B cell (primary cell): ENCODE measurements around the gene PAWR. TPM values are rescaled to one million over a fixed set of nuclear protein-coding genes. Genes with fewer than 3 reads are reported as not detected.

Experiments used
- ATAC-seq: fragments of 200-7000 bp; cut with Tn5 transposase; one replicate; pipeline ENCODE4 v1.10.0; 2021; ENCODE audit warnings: low read depth, mild to moderate bottlenecking, moderate number of reproducible peaks, moderate library complexity
- CTCF ChIA-PET: fragments of 350-600 bp; sonication (Branson Sonifier 250); formaldehyde crosslinking; loops from one replicate; lab custom pipeline; 2021; ENCODE audit warnings: antibody characterized with exemption, inconsistent platforms; lab: Charles Lee
- POLR2A ChIA-PET: fragments of 350-600 bp; sonication (Branson Sonifier 250); formaldehyde crosslinking; loops from one replicate; lab custom pipeline; 2021; ENCODE audit warnings: antibody characterized with exemption; lab: Charles Lee
- DNase-seq: peaks from one replicate; pipeline ENCODE4 v3.0.0; 2013
- H2AFZ ChIP-seq: 2 replicates; pipeline ENCODE4 v1.6.1; 2012; ENCODE audit warnings: mild to moderate bottlenecking, low read depth, low read length; ENCODE audit not compliant: insufficient read depth, poor library complexity, severe bottlenecking
- H3K27ac ChIP-seq, 2 donors: 1 replicate in 1 of 2; 2 replicates in 1 of 2; pipeline ENCODE4 v1.5.1; 2012 to 2013; ENCODE audit warnings: low read length in 2 of 2, mild to moderate bottlenecking in 2 of 2, moderate library complexity in 1 of 2
- H3K27me3 ChIP-seq, 4 experiments: fragments of 200-600 bp in 1 of 4; sonication (generic) in 1 of 4; replicated peaks in 1 of 4; 1 replicate in 2 of 4; 2 replicates in 2 of 4; pipeline versions ENCODE4 v1.6.1 to v1.7.0; 2013 to 2016; ENCODE audit warnings: low read length in 3 of 4, mild to moderate bottlenecking in 2 of 4, mixed read lengths in 1 of 4, moderate library complexity in 1 of 4; ENCODE audit not compliant: insufficient read depth in 4 of 4, control insufficient read depth in 3 of 4; ENCODE audit errors: control extremely low read depth in 1 of 4
- H3K36me3 ChIP-seq, 2 experiments: replicated peaks in 1 of 2; 1 replicate in 1 of 2; 2 replicates in 1 of 2; pipeline versions ENCODE4 v1.6.1 to v1.7.1; 2013; ENCODE audit warnings: low read length in 1 of 2; ENCODE audit not compliant: insufficient read depth in 2 of 2, control insufficient read depth in 1 of 2; ENCODE audit errors: control extremely low read depth in 1 of 2, extremely low read depth in 1 of 2
- H3K4me1 ChIP-seq, 2 donors: fragments of 200-600 bp in 1 of 2; sonication (generic) in 1 of 2; 1 replicate in 1 of 2; 2 replicates in 1 of 2; pipeline versions ENCODE4 v1.5.1 to v1.6.1; 2013 to 2017; ENCODE audit warnings: low read length in 2 of 2; ENCODE audit not compliant: control insufficient read depth in 2 of 2, insufficient read depth in 2 of 2
- H3K4me2 ChIP-seq: replicated peaks from 2 replicates; pipeline ENCODE3; 2012; ENCODE audit warnings: mild to moderate bottlenecking, low read depth, low read length; ENCODE audit not compliant: poor library complexity, severe bottlenecking
- H3K4me3 ChIP-seq, 5 experiments: fragments of 200-600 bp in 1 of 5; sonication (generic) in 1 of 5; 1 replicate in 3 of 5; 2 replicates in 2 of 5; pipeline versions ENCODE4 v1.5.1 to v1.7.0; 2011 to 2016; ENCODE audit warnings: low read length in 4 of 5, mild to moderate bottlenecking in 4 of 5, low read depth in 2 of 5, control low read depth in 1 of 5, moderate library complexity in 1 of 5; ENCODE audit not compliant: insufficient read depth in 1 of 5; ENCODE audit errors: control extremely low read depth in 1 of 5, extremely low read depth in 1 of 5
- H3K79me2 ChIP-seq: fragments of 200-600 bp; sonication (generic); one replicate; pipeline ENCODE4 v1.6.0; 2016; ENCODE audit warnings: low read length; ENCODE audit not compliant: control insufficient read depth, insufficient read depth
- H3K9ac ChIP-seq: fragments of 200-600 bp; sonication (generic); 2 replicates; pipeline ENCODE4 v1.6.1; 2017; ENCODE audit warnings: mild to moderate bottlenecking, low read length, moderate library complexity
- H3K9me3 ChIP-seq, 3 donors: one replicate each; pipeline versions ENCODE4 v1.6.1 to v1.7.1; 2013; ENCODE audit warnings: low read length in 2 of 3; ENCODE audit not compliant: control insufficient read depth in 2 of 3, insufficient read depth in 1 of 3; ENCODE audit errors: control extremely low read depth in 1 of 3
- H4K20me1 ChIP-seq: 2 replicates; pipeline ENCODE4 v1.6.0; 2012; ENCODE audit warnings: mild to moderate bottlenecking, low read length; ENCODE audit not compliant: insufficient read depth, control insufficient read depth, poor library complexity, severe bottlenecking
- H3K27ac Mint-ChIP-seq: one replicate; pipeline ENCODE4 v1.8.0; 2021; ENCODE audit warnings: mixed read lengths
- H3K27me3 Mint-ChIP-seq: one replicate; pipeline ENCODE4 v1.8.0; 2021; ENCODE audit warnings: mixed read lengths
- H3K4me1 Mint-ChIP-seq: one replicate; pipeline ENCODE4 v1.8.0; 2021; ENCODE audit warnings: mixed read lengths
- H3K4me3 Mint-ChIP-seq: one replicate; pipeline ENCODE4 v1.8.0; 2021; ENCODE audit warnings: mixed read lengths
- H3K9me3 Mint-ChIP-seq: one replicate; pipeline ENCODE4 v1.8.0; 2022; ENCODE audit warnings: mixed read lengths; ENCODE audit not compliant: insufficient read depth
- EZH2 ChIP-seq: IDR thresholded peaks from 2 replicates; pipeline ENCODE4 v1.6.1; 2012; ENCODE audit warnings: borderline replicate concordance, low read depth, mild to moderate bottlenecking, moderate library complexity, low read length; ENCODE audit not compliant: insufficient read depth, poor library complexity, severe bottlenecking
- WGBS: methylation state at CpG from one replicate; pipeline ENCODE4 v1.1.5; 2013; ENCODE audit warnings: missing lambda C conversion rate; ENCODE audit not compliant: insufficient coverage; 5-methylcytosine and 5-hydroxymethylcytosine counted together
- intact Hi-C: fragments of 100-400 bp; cut with micrococcal nuclease; formaldehyde crosslinking; loops from one replicate; pipeline ENCODE4 v1.10.0; 2022
- polyA plus RNA-seq: library from polyadenylated mRNA; depleted of rRNA; stranded (reverse); fragments of >200 nt; gene quantifications from 2 replicates; pipeline ENCODE4 v1.2.3, GENCODE V29; 2012
- total RNA-seq, 2 donors: library from RNA; stranded (reverse); fragments of 120-200 nt in 1 of 2; gene quantifications; 1 replicate in 1 of 2; 2 replicates in 1 of 2; pipeline versions ENCODE4 v1.2.3 to v1.2.4, GENCODE V29; 2013 to 2022
- TF ChIP-seq, protein P1 (sequence below): fragments of 200-600 bp; IDR thresholded peaks from one replicate; pipeline ENCODE4 v1.8.0; 2022; ENCODE audit warnings: antibody characterized with exemption, mild to moderate bottlenecking

The PAWR gene
- total and polyA plus RNA-seq, 2 donors (not counting 1 experiment from before 2014, with no cell fraction given): 17.9 to 90.1 TPM

DNA sequence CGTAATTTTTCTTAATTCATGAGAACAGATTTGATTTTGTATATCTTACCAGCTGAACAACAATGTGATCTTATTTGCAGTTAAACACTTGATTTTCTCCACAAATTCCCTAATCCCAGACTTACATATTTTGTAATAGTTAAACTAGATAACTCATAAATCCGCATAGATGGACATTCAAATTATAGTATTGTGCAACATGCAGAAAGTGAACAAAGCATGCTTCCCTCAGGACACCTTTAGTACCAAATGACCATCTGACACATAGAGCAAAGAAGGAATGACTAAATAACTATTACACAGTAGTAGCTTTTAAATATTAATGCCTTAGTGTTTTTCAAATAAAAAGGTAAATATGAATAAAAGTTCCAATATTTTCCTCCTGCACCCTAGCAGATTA, 88.9 kb downstream of the PAWR start:
- DNase-seq: no peak

DNA sequence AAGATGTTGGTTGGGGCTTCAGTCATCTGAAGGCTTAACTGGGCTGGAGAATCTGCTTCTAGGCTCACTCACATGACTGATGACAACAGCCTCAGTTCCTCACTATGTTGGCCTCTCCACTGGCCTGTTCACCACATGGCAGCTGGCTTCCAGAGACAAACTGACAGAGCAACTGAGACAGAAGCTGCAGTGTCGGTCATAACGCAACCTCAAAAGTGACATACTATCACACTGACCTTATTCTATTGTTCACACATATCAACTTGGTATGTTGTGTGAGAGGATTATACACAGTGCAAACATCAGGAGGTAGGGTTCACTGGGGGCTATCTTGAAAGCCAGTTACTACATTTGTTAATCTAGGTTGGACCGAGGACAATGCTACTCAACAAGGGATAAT, 92.9 kb downstream of the PAWR start:
- Histone ChIP-seq H3K9ac (no peak overlapping the region), H4K20me1 (no peaks in the 10 kb centered on the region), H3K79me2 (peaks cover 4% of the 10 kb centered on the region), H3K36me3 (peaks cover 0 to 7% of the 10 kb centered on the region in 2 experiments), H3K4me2 (no peak overlapping the region), H3K9me3 (no peaks in the 10 kb centered on the region), H3K4me3 (no peak overlapping the region), H3K27me3 (no peaks in the 10 kb centered on the region), H3K27ac (no peak overlapping the region), H3K4me1 (no peaks in the 10 kb centered on the region), H2AFZ (no peak overlapping the region)
- no peak for TF ChIP-seq EZH2
- TF ChIP-seq, protein P1, sequence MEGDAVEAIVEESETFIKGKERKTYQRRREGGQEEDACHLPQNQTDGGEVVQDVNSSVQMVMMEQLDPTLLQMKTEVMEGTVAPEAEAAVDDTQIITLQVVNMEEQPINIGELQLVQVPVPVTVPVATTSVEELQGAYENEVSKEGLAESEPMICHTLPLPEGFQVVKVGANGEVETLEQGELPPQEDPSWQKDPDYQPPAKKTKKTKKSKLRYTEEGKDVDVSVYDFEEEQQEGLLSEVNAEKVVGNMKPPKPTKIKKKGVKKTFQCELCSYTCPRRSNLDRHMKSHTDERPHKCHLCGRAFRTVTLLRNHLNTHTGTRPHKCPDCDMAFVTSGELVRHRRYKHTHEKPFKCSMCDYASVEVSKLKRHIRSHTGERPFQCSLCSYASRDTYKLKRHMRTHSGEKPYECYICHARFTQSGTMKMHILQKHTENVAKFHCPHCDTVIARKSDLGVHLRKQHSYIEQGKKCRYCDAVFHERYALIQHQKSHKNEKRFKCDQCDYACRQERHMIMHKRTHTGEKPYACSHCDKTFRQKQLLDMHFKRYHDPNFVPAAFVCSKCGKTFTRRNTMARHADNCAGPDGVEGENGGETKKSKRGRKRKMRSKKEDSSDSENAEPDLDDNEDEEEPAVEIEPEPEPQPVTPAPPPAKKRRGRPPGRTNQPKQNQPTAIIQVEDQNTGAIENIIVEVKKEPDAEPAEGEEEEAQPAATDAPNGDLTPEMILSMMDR: no peak
- DNase-seq (no peak), ATAC-seq (no peak)
- H3K27ac Mint-ChIP-seq: no peak overlapping the region
- no peak overlapping the region for H3K4me3 Mint-ChIP-seq
- H3K27me3 Mint-ChIP-seq: no peaks in the 10 kb centered on the region
- intact Hi-C loops: no loop called here
- no peaks in the 10 kb centered on the region for H3K9me3 Mint-ChIP-seq
- no CpG with 5 or more reads among the region's 3 CpGs for WGBS
- no peaks in the 10 kb centered on the region for H3K4me1 Mint-ChIP-seq
- CTCF ChIA-PET: no interaction called here
- POLR2A ChIA-PET: no interaction called here

More for the DNA sequence above, 88.9 kb downstream of the PAWR start:
- WGBS: no CpG with 5 or more reads among the region's 2 CpGs
- no peaks in the 10 kb centered on the region for H3K4me1 Mint-ChIP-seq
- no peak for ATAC-seq
- no peak overlapping the region for H3K27ac Mint-ChIP-seq
- peaks cover 16% of the 10 kb centered on the region for H4K20me1 ChIP-seq
- H3K27ac ChIP-seq: no peak overlapping the region
- intact Hi-C loops: no loop called here
- no peaks in the 10 kb centered on the region for H3K4me1 ChIP-seq
- H3K9ac ChIP-seq: no peak overlapping the region
- peaks cover 0 to 3% of the 10 kb centered on the region in 2 experiments for H3K36me3 ChIP-seq
- H3K4me3 Mint-ChIP-seq: no peak overlapping the region
- H3K27me3 ChIP-seq: no peaks in the 10 kb centered on the region
- no peaks in the 10 kb centered on the region for H3K27me3 Mint-ChIP-seq
- H3K79me2 ChIP-seq: peaks cover 4% of the 10 kb centered on the region
- TF ChIP-seq, protein P1: no peak
- TF ChIP-seq EZH2: no peak
- H3K9me3 ChIP-seq: no peaks in the 10 kb centered on the region
- no peaks in the 10 kb centered on the region for H3K9me3 Mint-ChIP-seq
- CTCF ChIA-PET: no interaction called here
- no peak overlapping the region for H2AFZ ChIP-seq
- H3K4me2 ChIP-seq: no peak overlapping the region
- H3K4me3 ChIP-seq: no peak overlapping the region
- POLR2A ChIA-PET: no interaction called here
